IMR-90 (cell line): ENCODE data around the gene ITGA2. TPM values are rescaled to one million over a fixed set of nuclear protein-coding genes. Genes with fewer than 3 reads are reported as not detected.

Experiments
- ATAC-seq: fragments of 200-7000 bp; cut with Tn5 transposase; 2 replicates; pipeline ENCODE4 v1.9.1; 2020; ENCODE audit warnings: low read depth, mild to moderate bottlenecking, moderate library complexity
- BruUV-seq: library from RNA; stranded (reverse); fragments of 400-500 nt; replicated peaks from 2 replicates; lab custom pipeline; 2021; lab: Mats Ljungman, UMichigan
- CTCF ChIA-PET: fragments of 300-600 bp; formaldehyde crosslinking; extraction: SDS; loops from one replicate; lab custom pipeline; 2021; ENCODE audit warnings: antibody characterized with exemption; lab: Yijun Ruan, JAX
- POLR2A ChIA-PET: fragments of 300-600 bp; sonication (Branson Sonifier 250); formaldehyde crosslinking; loops from one replicate; lab custom pipeline; 2022; ENCODE audit warnings: antibody characterized with exemption; ENCODE audit not compliant: unreplicated experiment; lab: Charles Lee
- DNase-seq: peaks from one replicate; pipeline ENCODE4 v3.0.0; 2013
- H2AFZ ChIP-seq: replicated peaks from 2 replicates; pipeline ENCODE3; 2013; ENCODE audit warnings: low read length, mild to moderate bottlenecking; ENCODE audit not compliant: poor library complexity
- H2AK5ac ChIP-seq: 2 replicates; pipeline ENCODE4 v1.6.1; 2013; ENCODE audit warnings: low read depth, low read length, inconsistent platforms
- H2AK9ac ChIP-seq: replicated peaks from 2 replicates; pipeline ENCODE3; 2013; ENCODE audit warnings: mild to moderate bottlenecking, low read depth, low read length, moderate library complexity; ENCODE audit not compliant: poor library complexity
- H2BK120ac ChIP-seq: 2 replicates; pipeline ENCODE4 v1.6.1; 2013; ENCODE audit warnings: low read depth, low read length, inconsistent platforms
- H2BK15ac ChIP-seq: 3 replicates; pipeline ENCODE4 v1.6.1; 2013; ENCODE audit warnings: low read depth, low read length, inconsistent platforms
- H2BK20ac ChIP-seq: 2 replicates; pipeline ENCODE4 v1.6.1; 2013; ENCODE audit warnings: low read depth, mild to moderate bottlenecking, inconsistent platforms, low read length, moderate library complexity
- H2BK5ac ChIP-seq: 2 replicates; pipeline ENCODE4 v1.6.1; 2013; ENCODE audit warnings: mild to moderate bottlenecking, low read depth, low read length, inconsistent platforms; ENCODE audit not compliant: poor library complexity, severe bottlenecking
- H3K14ac ChIP-seq: replicated peaks from 2 replicates; pipeline ENCODE4 v1.6.1; 2013; ENCODE audit warnings: low read depth, low read length, inconsistent platforms
- H3K18ac ChIP-seq: 2 replicates; pipeline ENCODE4 v1.6.1; 2013; ENCODE audit warnings: low read depth, low read length, control low read depth
- H3K23ac ChIP-seq: 2 replicates; pipeline ENCODE4 v1.6.1; 2013; ENCODE audit warnings: low read depth, low read length, inconsistent platforms
- H3K27ac ChIP-seq: 2 replicates; pipeline ENCODE4 v1.5.1; 2013; ENCODE audit warnings: mild to moderate bottlenecking, control low read depth, low read length; ENCODE audit not compliant: insufficient read depth
- H3K27me3 ChIP-seq: 2 replicates; pipeline ENCODE4 v1.6.1; 2013; ENCODE audit warnings: low read length; ENCODE audit not compliant: control insufficient read depth, insufficient read depth
- H3K36me3 ChIP-seq: 2 replicates; pipeline ENCODE4 v1.6.1; 2013; ENCODE audit warnings: low read length, mixed read lengths; ENCODE audit not compliant: control insufficient read depth, insufficient read depth
- H3K4ac ChIP-seq: 2 replicates; pipeline ENCODE4 v1.6.1; 2013; ENCODE audit warnings: low read depth, low read length, inconsistent platforms
- H3K4me1 ChIP-seq: 2 replicates; pipeline ENCODE4 v1.6.1; 2013; ENCODE audit warnings: low read length, mixed read lengths; ENCODE audit not compliant: control insufficient read depth, insufficient read depth
- H3K4me2 ChIP-seq: 2 replicates; pipeline ENCODE4 v1.6.1; 2013; ENCODE audit warnings: low read depth, mild to moderate bottlenecking, control low read depth, low read length, moderate library complexity
- H3K4me3 ChIP-seq: 2 replicates; pipeline ENCODE4 v1.5.1; 2013; ENCODE audit warnings: low read depth, mild to moderate bottlenecking, control low read depth, low read length, moderate library complexity; ENCODE audit not compliant: insufficient read depth
- H3K56ac ChIP-seq: 2 replicates; pipeline ENCODE4 v1.6.1; 2013; ENCODE audit warnings: low read length, inconsistent platforms; ENCODE audit not compliant: insufficient read depth; ENCODE audit errors: extremely low read depth
- H3K79me1 ChIP-seq, 2 experiments: 2 replicates each; pipeline ENCODE4 v1.6.1; 2013; ENCODE audit warnings: low read length in 2 of 2, inconsistent platforms in 1 of 2, low read depth in 1 of 2
- H3K9ac ChIP-seq: 2 replicates; pipeline ENCODE4 v1.6.1; 2013; ENCODE audit warnings: low read depth, low read length, control low read depth
- H3K9me1 ChIP-seq: 2 replicates; pipeline ENCODE4 v1.6.1; 2013; ENCODE audit warnings: low read length, inconsistent platforms; ENCODE audit not compliant: insufficient read depth
- H3K9me3 ChIP-seq: 2 replicates; pipeline ENCODE4 v1.6.1; 2013; ENCODE audit warnings: low read length; ENCODE audit not compliant: control insufficient read depth, insufficient read depth
- H4K20me1 ChIP-seq: 2 replicates; pipeline ENCODE4 v1.6.1; 2013; ENCODE audit warnings: low read length, inconsistent platforms; ENCODE audit not compliant: insufficient read depth
- H4K5ac ChIP-seq: 2 replicates; pipeline ENCODE4 v1.6.1; 2013; ENCODE audit warnings: mild to moderate bottlenecking, low read depth, low read length, control low read depth
- H4K8ac ChIP-seq, 2 experiments: 2 replicates each; pipeline ENCODE4 v1.6.1; 2013; ENCODE audit warnings: low read depth in 2 of 2, low read length in 2 of 2, control low read depth in 1 of 2, inconsistent platforms in 1 of 2
- H4K91ac ChIP-seq: 2 replicates; pipeline ENCODE4 v1.6.1; 2013; ENCODE audit warnings: low read depth, low read length, inconsistent platforms; ENCODE audit not compliant: insufficient read depth
- CEBPB ChIP-seq: IDR thresholded peaks from 2 replicates; pipeline ENCODE4 v1.6.1; 2012; ENCODE audit warnings: low read depth, low read length, improper control_type of control experiment
- SMC3 ChIP-seq: fragments of 150-350 bp; IDR thresholded peaks from 2 replicates; pipeline ENCODE4 v1.6.1; 2016; ENCODE audit warnings: low read depth, mild to moderate bottlenecking, antibody characterized with exemption, low read length, moderate library complexity
- WGBS, 2 experiments: methylation state at CpG; one replicate each; pipeline versions ENCODE4 v1.1.5 to v1.1.7; 2013; ENCODE audit warnings: missing lambda C conversion rate in 2 of 2; ENCODE audit not compliant: insufficient read length in 1 of 2; ENCODE audit errors: extremely low coverage in 2 of 2; 5-methylcytosine and 5-hydroxymethylcytosine counted together
- dilution Hi-C: fragments of 300-500 bp; cut with HindIII; formaldehyde crosslinking; loops from one replicate; pipeline ENCODE4 v1.14.3; 2018; ENCODE audit warnings: low sequenced_read_pairs; ENCODE audit not compliant: unreplicated experiment
- in situ Hi-C: fragments of 300-500 bp; cut with MboI; formaldehyde crosslinking; loops from 3 replicates; pipeline ENCODE4 v1.14.3; 2019; ENCODE audit warnings: low sequenced_read_pairs, inconsistent platforms, mixed read lengths
- intact Hi-C: fragments of 100-400 bp; cut with micrococcal nuclease; formaldehyde crosslinking; loops from 2 replicates; pipeline ENCODE4 v1.10.0; 2022
- polyA plus RNA-seq, 3 experiments: library from polyadenylated mRNA; depleted of rRNA; stranded (reverse); fragments of >200 nt; gene quantifications; 2 replicates each; pipeline ENCODE4 v1.2.3, GENCODE V29; 2012; ENCODE audit warnings: low replicate concordance in 1 of 3
- total RNA-seq: library from RNA; depleted of rRNA; stranded (reverse); fragments of >200 nt; gene quantifications from 2 replicates; pipeline ENCODE4 v1.2.3, GENCODE V29; 2012; rRNA removed

The ITGA2 gene
- total and polyA plus RNA-seq, 2 of the 4 experiments (the other 2 are of a cell fraction): 23.3 to 93.4 TPM

- Histone ChIP-seq H3K14ac (no peak overlapping the region), H4K8ac (no peak overlapping the region), H2AK9ac (no peak overlapping the region), H3K4ac (no peak overlapping the region), H2AK5ac (no peak overlapping the region), H3K4me1 (no peaks in the 10 kb centered on the region), H2BK15ac (no peak overlapping the region), H3K36me3 (no peaks in the 10 kb centered on the region), H3K9me1 (no peaks in the 10 kb centered on the region), H3K79me1 (no peaks in the 10 kb centered on the region), H3K4me3 (no peak overlapping the region), H2BK20ac (no peak overlapping the region), H3K56ac (no peak overlapping the region), H4K20me1 (no peaks in the 10 kb centered on the region), H3K27ac (no peak overlapping the region), H3K18ac (no peak overlapping the region), H4K5ac (no peak overlapping the region), H3K23ac (no peak overlapping the region), H2BK5ac (no peak overlapping the region), H3K9ac (no peak overlapping the region), H3K27me3 (no peaks in the 10 kb centered on the region), H4K91ac (no peak overlapping the region), H2AFZ (no peak overlapping the region), H3K4me2 (no peak overlapping the region), H2BK120ac (no peak overlapping the region), H3K9me3 (no peaks in the 10 kb centered on the region)
- DNase-seq (no peak), ATAC-seq (no peak)
- intact Hi-C loops (no loop called here), in situ Hi-C loops (no loop called here), dilution Hi-C loops (no loop called here)
- TF ChIP-seq SMC3 (no peak), CEBPB (no peak)
- POLR2A ChIA-PET: no interaction called here
- no CpG with 5 or more reads among the region's 1 CpG for WGBS, 2 experiments
- CTCF ChIA-PET: no interaction called here
- no TSS peak for BruUV-seq
Measured at GRCh38 chr5:53133020-53133419, 143.9 kb downstream of the ITGA2 start.

Other genes with a start within 250 kb of the ITGA2 start
- 74.4 and 95.2 TPM in 2 replicates for gene ITGA1, start 201.4 kb upstream of the ITGA2 start, total RNA-seq
- gene ITGA1, start 201.4 kb upstream of the ITGA2 start, polyA plus RNA-seq (2012; rRNA removed): 17.5 and 22.3 TPM in 2 replicates
- 48.9 and 49.7 TPM in 2 replicates for gene PELO, start 201.4 kb upstream of the ITGA2 start, total RNA-seq
- gene PELO, start 201.4 kb upstream of the ITGA2 start, polyA plus RNA-seq (2012; rRNA removed): 42.4 and 43.7 TPM in 2 replicates
- 36.4 and 62.5 TPM in 2 replicates for gene MOCS2, start 120.4 kb downstream of the ITGA2 start, total RNA-seq
- gene MOCS2, start 120.4 kb downstream of the ITGA2 start, polyA plus RNA-seq (2012; rRNA removed): 32.8 and 40.0 TPM in 2 replicates